ENCODE results near the gene TMEM101.
"Not testable (repeated sequence)": the region's sequence is repeated elsewhere in the genome, so short reads cannot be mapped to it uniquely, and the experiment has no call there.

Gene TMEM101

GRCh38 chr17:44037471-44037870 is 22.7 kb upstream of the TMEM101 start:
- no peak for TF ChIP-seq CTCF (IDR thresholded peaks at IDR 0.05; ENCODE audit: control insufficient read depth, extremely low read depth, insufficient read depth)
- no peak for DNase-seq (ENCODE audit: low read depth)
- H3K4me3 ChIP-seq (ENCODE audit: low read depth, low read length): no peak overlapping the region

- H3K4me3 ChIP-seq (ENCODE audit: low read depth, low read length); DNase-seq (ENCODE audit: low read depth): not testable (repeated sequence)
Measured at GRCh38 chr17:44034688-44035087, 19.9 kb upstream of the TMEM101 start.

- no peak for DNase-seq (ENCODE audit: low read depth)
- no peak overlapping the region for H3K4me3 ChIP-seq (ENCODE audit: low read depth, low read length)
- TF ChIP-seq CTCF (IDR thresholded peaks at IDR 0.05; ENCODE audit: control insufficient read depth, extremely low read depth, insufficient read depth): no peak
Measured at GRCh38 chr17:44033861-44034408, 19.2 kb upstream of the TMEM101 start.

GRCh38 chr17:44030482-44030881 is 15.7 kb upstream of the TMEM101 start:
- H3K4me3 ChIP-seq (ENCODE audit: low read depth, low read length): no peak overlapping the region
- no peak for TF ChIP-seq CTCF (IDR thresholded peaks at IDR 0.05; ENCODE audit: control insufficient read depth, extremely low read depth, insufficient read depth)
- no peak for DNase-seq (ENCODE audit: low read depth)

GRCh38 chr17:44029736-44030135 is 15.0 kb upstream of the TMEM101 start:
- no peak for TF ChIP-seq CTCF (IDR thresholded peaks at IDR 0.05; ENCODE audit: control insufficient read depth, extremely low read depth, insufficient read depth)
- no peak overlapping the region for H3K4me3 ChIP-seq (ENCODE audit: low read depth, low read length)
- DNase-seq (ENCODE audit: low read depth): no peak

GRCh38 chr17:44024853-44025252 is 10.1 kb upstream of the TMEM101 start:
- no peak overlapping the region for H3K4me3 ChIP-seq (ENCODE audit: low read depth, low read length)
- DNase-seq (ENCODE audit: low read depth): no peak
- TF ChIP-seq CTCF (IDR thresholded peaks at IDR 0.05; ENCODE audit: control insufficient read depth, extremely low read depth, insufficient read depth): no peak

GRCh38 chr17:44024271-44024663 is 9.5 kb upstream of the TMEM101 start:
- no peak for TF ChIP-seq CTCF (IDR thresholded peaks at IDR 0.05; ENCODE audit: control insufficient read depth, extremely low read depth, insufficient read depth)
- H3K4me3 ChIP-seq (ENCODE audit: low read depth, low read length): no peak overlapping the region
- no peak for DNase-seq (ENCODE audit: low read depth)
